HepG2 (cell line): ENCODE measurements around the gene ZMYND12. TPM values are rescaled to one million over a fixed set of nuclear protein-coding genes. Genes with fewer than 3 reads are reported as not detected.

Source experiments
- ATAD3A ChIP-seq: sonication (generic); formaldehyde crosslinking; IDR thresholded peaks from 2 replicates; pipeline ENCODE4 v1.4.0; 2020; ENCODE audit warnings: missing genetic modification reagents
- CREM ChIP-seq, 2 experiments: sonication (generic) in 1 of 2; formaldehyde crosslinking in 1 of 2; IDR thresholded peaks; 2 replicates each; pipeline versions ENCODE4 v1.4.0 to v1.6.1; 2016 to 2020; ENCODE audit warnings: antibody characterized with exemption in 1 of 2, mild to moderate bottlenecking in 1 of 2, missing genetic modification reagents in 1 of 2
- EZH2 ChIP-seq: conservative IDR thresholded peaks from 2 replicates; pipeline ENCODE4 v1.6.1; 2012; ENCODE audit warnings: mild to moderate bottlenecking, low read depth, low read length, moderate library complexity
- HBP1 ChIP-seq: IDR thresholded peaks from 2 replicates; pipeline ENCODE4 v1.6.1; 2016; ENCODE audit warnings: low read depth, control low read depth
- IRF2 ChIP-seq: IDR thresholded peaks from 2 replicates; pipeline ENCODE4 v1.6.1; 2018; ENCODE audit warnings: missing genetic modification reagents, missing compliant biosample characterization
- KDM5B ChIP-seq: sonication (generic); formaldehyde crosslinking; IDR thresholded peaks from 2 replicates; pipeline ENCODE4 v1.4.0; 2020; ENCODE audit warnings: missing genetic modification reagents, mild to moderate bottlenecking, borderline replicate concordance
- MXD3 ChIP-seq: IDR thresholded peaks from 2 replicates; pipeline ENCODE4 v1.6.1; 2016; ENCODE audit warnings: mild to moderate bottlenecking, missing biosample characterization, missing genetic modification reagents
- MXD4 ChIP-seq: IDR thresholded peaks from 2 replicates; pipeline ENCODE4 v1.6.1; 2016; ENCODE audit warnings: mild to moderate bottlenecking, missing biosample characterization, missing genetic modification reagents
- RARG ChIP-seq: sonication (generic); formaldehyde crosslinking; IDR thresholded peaks from 2 replicates; pipeline ENCODE4 v1.4.0; 2020; ENCODE audit warnings: low read depth, mild to moderate bottlenecking, missing genetic modification reagents
- RBAK ChIP-seq: sonication (generic); formaldehyde crosslinking; IDR thresholded peaks from 2 replicates; pipeline ENCODE4 v1.5.1; 2020; ENCODE audit warnings: mild to moderate bottlenecking, missing genetic modification reagents
- RCOR2 ChIP-seq: IDR thresholded peaks from 2 replicates; pipeline ENCODE4 v1.6.1; 2016; ENCODE audit warnings: missing biosample characterization, missing genetic modification reagents
- REPIN1 ChIP-seq: sonication (generic); formaldehyde crosslinking; IDR thresholded peaks from 2 replicates; pipeline ENCODE4 v1.8.0; 2022; ENCODE audit warnings: missing genetic modification reagents, low read depth, mild to moderate bottlenecking, borderline replicate concordance
- SNAPC2 ChIP-seq: sonication (generic); formaldehyde crosslinking; IDR thresholded peaks from 2 replicates; pipeline ENCODE4 v1.8.1; 2022; ENCODE audit warnings: mild to moderate bottlenecking, missing genetic modification reagents
- THAP11 ChIP-seq: IDR thresholded peaks from 2 replicates; pipeline ENCODE4 v1.6.1; 2016; ENCODE audit warnings: missing biosample characterization, missing genetic modification reagents
- WIZ ChIP-seq: sonication (generic); formaldehyde crosslinking; IDR thresholded peaks from 2 replicates; pipeline ENCODE4 v1.5.1; 2020; ENCODE audit warnings: mild to moderate bottlenecking, missing genetic modification reagents
- YY1 ChIP-seq: IDR thresholded peaks from 2 replicates; pipeline ENCODE4 v1.6.1; 2011; ENCODE audit warnings: low read length, low read depth, moderate library complexity, mild to moderate bottlenecking; ENCODE audit not compliant: insufficient read depth, insufficient replicate concordance
- ZFP36 ChIP-seq: fragments of 150-350 bp; IDR thresholded peaks from 2 replicates; pipeline ENCODE4 v1.6.1; 2018; ENCODE audit warnings: borderline replicate concordance, low read length, low read depth; ENCODE audit not compliant: partially characterized antibody
- ZNF138 ChIP-seq: sonication (generic); formaldehyde crosslinking; IDR thresholded peaks from 2 replicates; pipeline ENCODE4 v1.5.0; 2020; ENCODE audit warnings: mild to moderate bottlenecking, low read depth, missing genetic modification reagents
- ZNF235 ChIP-seq: sonication (generic); formaldehyde crosslinking; IDR thresholded peaks from 2 replicates; pipeline ENCODE4 v1.8.1; 2023; ENCODE audit warnings: mild to moderate bottlenecking, missing genetic modification reagents, borderline replicate concordance
- ZNF335 ChIP-seq: sonication (generic); formaldehyde crosslinking; IDR thresholded peaks from 2 replicates; pipeline ENCODE4 v1.4.0; 2020; ENCODE audit warnings: missing genetic modification reagents
- ZNF441 ChIP-seq: sonication (generic); formaldehyde crosslinking; IDR thresholded peaks from 2 replicates; pipeline ENCODE4 v1.7.0; 2021; ENCODE audit warnings: missing genetic modification reagents, borderline replicate concordance
- ZNF543 ChIP-seq: sonication (generic); formaldehyde crosslinking; IDR thresholded peaks from 2 replicates; pipeline ENCODE4 v1.4.0; 2020; ENCODE audit warnings: mild to moderate bottlenecking, missing genetic modification reagents
- ZNF616 ChIP-seq: sonication (generic); formaldehyde crosslinking; IDR thresholded peaks from 2 replicates; pipeline ENCODE4 v1.5.0; 2020; ENCODE audit warnings: low read depth, mild to moderate bottlenecking, missing genetic modification reagents
- ZNF652 ChIP-seq: IDR thresholded peaks from 2 replicates; pipeline ENCODE4 v1.6.1; 2016; ENCODE audit warnings: low read depth, borderline replicate concordance
- ZNF670 ChIP-seq: sonication (generic); formaldehyde crosslinking; IDR thresholded peaks from 2 replicates; pipeline ENCODE4 v1.8.0; 2022; ENCODE audit warnings: mild to moderate bottlenecking, missing genetic modification reagents, borderline replicate concordance
- ZSCAN5A ChIP-seq: sonication (generic); formaldehyde crosslinking; IDR thresholded peaks from 2 replicates; pipeline ENCODE4 v1.8.0; 2022; ENCODE audit warnings: mild to moderate bottlenecking, missing genetic modification reagents, borderline replicate concordance
- polyA plus RNA-seq, 8 experiments: library from polyadenylated mRNA; depleted of rRNA in 3 of 8; stranded (reverse) in 7 of 8; unstranded in 1 of 8; fragments of >200 nt; fragmentation: Illumina TruSeq in 4 of 8; extraction: Trizol in 4 of 8; gene quantifications; 2 replicates each; pipeline versions ENCODE4 v1.2.1 to v1.2.3, GENCODE V29; 2011 to 2016; ENCODE audit warnings: low read depth in 4 of 8, missing spikeins in 1 of 8, mixed read lengths in 1 of 8; ENCODE audit not compliant: insufficient read depth in 1 of 8
- total RNA-seq, 5 experiments: library from RNA; depleted of rRNA; stranded (reverse); fragments of >200 nt; fragmentation: Illumina TruSeq; extraction: Trizol; gene quantifications; 2 replicates each; pipeline ENCODE4 v1.2.3, GENCODE V29; 2016; ENCODE audit warnings: low read depth in 1 of 5
- TF ChIP-seq, protein P1 (sequence below): IDR thresholded peaks from 2 replicates; pipeline ENCODE4 v1.6.1; 2012; ENCODE audit warnings: inconsistent platforms

Gene ZMYND12
- total and polyA plus RNA-seq, 2 of the 13 experiments (the other 11 are each of a cell fraction or from before 2014, with no cell fraction given) = 0.13 to 0.71 TPM

DNA sequence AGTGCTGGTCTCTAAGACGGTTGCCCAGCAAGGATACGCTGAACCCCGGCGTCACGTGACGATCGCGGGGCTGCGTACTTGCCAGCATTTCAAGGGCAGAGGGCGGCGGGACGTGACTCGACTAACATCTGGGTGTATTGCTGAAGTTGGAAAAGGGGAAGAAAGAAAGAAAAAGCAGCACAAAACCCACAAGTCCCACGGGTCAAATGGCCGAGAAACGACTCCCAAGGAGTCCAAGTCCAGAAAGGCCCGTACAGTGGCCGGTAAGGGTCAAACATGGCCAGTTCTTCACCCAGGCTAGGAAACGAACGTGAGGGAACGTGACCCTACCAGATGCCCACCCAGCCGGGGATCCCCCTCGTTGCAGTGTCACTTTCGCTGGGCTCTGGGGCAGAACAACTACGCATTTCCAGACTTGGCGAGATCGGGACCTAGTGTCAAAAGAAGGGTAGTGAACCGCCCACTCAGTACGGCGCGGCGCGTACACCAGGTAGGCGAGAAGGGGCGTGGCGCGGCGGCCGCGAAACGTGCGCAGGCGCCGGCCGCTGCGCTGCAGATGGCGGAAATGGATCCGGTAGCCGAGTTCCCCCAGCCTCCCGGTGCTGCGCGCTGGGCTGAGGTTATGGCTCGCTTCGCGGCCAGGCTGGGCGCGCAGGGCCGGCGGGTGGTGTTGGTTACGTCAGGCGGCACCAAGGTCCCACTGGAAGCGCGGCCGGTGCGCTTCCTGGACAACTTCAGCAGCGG is at the start of gene ZMYND12, which contains the start of gene PPCS (continued):
- no peak for TF ChIP-seq ATAD3A
- peak; percentile 84 for TF ChIP-seq YY1
- TF ChIP-seq, protein P1, sequence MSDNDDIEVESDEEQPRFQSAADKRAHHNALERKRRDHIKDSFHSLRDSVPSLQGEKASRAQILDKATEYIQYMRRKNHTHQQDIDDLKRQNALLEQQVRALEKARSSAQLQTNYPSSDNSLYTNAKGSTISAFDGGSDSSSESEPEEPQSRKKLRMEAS = peak; percentile 58
- TF ChIP-seq KDM5B = no peak; the same call in 1 of the 2 replicates
- peak; percentile 24; the same call in 1 of the 2 replicates for TF ChIP-seq ZSCAN5A (CRISPR knock-in tag)
- TF ChIP-seq ZNF670 (CRISPR knock-in tag) = peak; percentile 60; the same call in 1 of the 2 replicates
- TF ChIP-seq WIZ = 0 out of 2 replicates have a peak, but pooled peaks have one; percentile 17
- no peak for TF ChIP-seq REPIN1 (CRISPR knock-in tag)
- TF ChIP-seq MXD4 (CRISPR knock-in tag) = peak; percentile 68; the same call in 1 of the 2 replicates
- TF ChIP-seq SNAPC2 (CRISPR knock-in tag) = no peak
- TF ChIP-seq ZNF235 (CRISPR knock-in tag) = no peak
- no peak for TF ChIP-seq RCOR2 (CRISPR knock-in tag)
- TF ChIP-seq RBAK (CRISPR knock-in tag) = no peak
- no peak; the same call in 1 of the 2 replicates for TF ChIP-seq ZNF138 (CRISPR knock-in tag)
- peak; percentile 71; the same call in 1 of the 2 replicates for TF ChIP-seq ZNF335 (CRISPR knock-in tag)
- peak; percentile 36; the same call in 1 of the 2 replicates for TF ChIP-seq ZNF441 (CRISPR knock-in tag)
- TF ChIP-seq THAP11 (CRISPR knock-in tag) = peak; percentile 83
- TF ChIP-seq HBP1 (CRISPR knock-in tag) = no peak
- TF ChIP-seq EZH2 = no peak
- TF ChIP-seq ZFP36 = no peak
- peak; percentile 81 for TF ChIP-seq ZNF543 (CRISPR knock-in tag)
- TF ChIP-seq RARG (CRISPR knock-in tag) = no peak
- TF ChIP-seq IRF2 (CRISPR knock-in tag) = peak; percentile 50; the same call in 1 of the 2 replicates
- TF ChIP-seq CREM (IDR thresholded peaks at IDR 0.05) = peak; percentile 58; the same call in 1 of the 2 replicates
- TF ChIP-seq CREM (CRISPR knock-in tag; IDR thresholded peaks at IDR 0.05) = no peak
- TF ChIP-seq MXD3 (CRISPR knock-in tag) = peak; percentile 91; the same call in 1 of the 2 replicates
- TF ChIP-seq ZNF652 (CRISPR knock-in tag) = no peak
- peak; percentile 73 for TF ChIP-seq ZNF616 (CRISPR knock-in tag)
